GM08714 (cell line): ENCODE measurements around the gene TBC1D14.

Source experiments
- H3K4me3 ChIP-seq: fragments of 200-500 bp; sonication (Bioruptor generic); 2 replicates; pipeline ENCODE4 v1.5.1; 2014; ENCODE audit warnings: mild to moderate bottlenecking, low read length, inconsistent platforms
- ZNF274 ChIP-seq: IDR thresholded peaks from 2 replicates; pipeline ENCODE4 v1.6.1; 2012; ENCODE audit warnings: mild to moderate bottlenecking, low read depth, low read length

Gene TBC1D14

GRCh38 chr4:6955261-6955911 is 45.8 kb downstream of the TBC1D14 start:
- TF ChIP-seq ZNF274 = no peak
- H3K4me3 ChIP-seq = no peak overlapping the region

- H3K4me3 ChIP-seq = no peak overlapping the region
- TF ChIP-seq ZNF274 = no peak
Observed at GRCh38 chr4:6956087-6956433, 46.4 kb downstream of the TBC1D14 start.

GRCh38 chr4:6956434-6957147 is 47.0 kb downstream of the TBC1D14 start:
- TF ChIP-seq ZNF274 = no peak
- H3K4me3 ChIP-seq = no peak overlapping the region

- no peak overlapping the region for H3K4me3 ChIP-seq
- no peak for TF ChIP-seq ZNF274
Observed at GRCh38 chr4:6957148-6957520, 47.5 kb downstream of the TBC1D14 start.

GRCh38 chr4:6957994-6958393 is 48.4 kb downstream of the TBC1D14 start:
- TF ChIP-seq ZNF274 = no peak
- no peak overlapping the region for H3K4me3 ChIP-seq

- TF ChIP-seq ZNF274 = no peak
- no peak overlapping the region for H3K4me3 ChIP-seq
Observed at GRCh38 chr4:6959261-6959660, 49.6 kb downstream of the TBC1D14 start.

GRCh38 chr4:6960154-6960553 is 50.5 kb downstream of the TBC1D14 start:
- TF ChIP-seq ZNF274 = no peak
- H3K4me3 ChIP-seq = no peak overlapping the region

GRCh38 chr4:6960628-6961412 is 51.2 kb downstream of the TBC1D14 start:
- no peak overlapping the region for H3K4me3 ChIP-seq
- no peak for TF ChIP-seq ZNF274

GRCh38 chr4:6961496-6962210 is 52.0 kb downstream of the TBC1D14 start:
- TF ChIP-seq ZNF274 = no peak
- H3K4me3 ChIP-seq = no peak overlapping the region

GRCh38 chr4:6962211-6963041 is 52.8 kb downstream of the TBC1D14 start:
- TF ChIP-seq ZNF274 = no peak
- no peak overlapping the region for H3K4me3 ChIP-seq

- TF ChIP-seq ZNF274 = no peak
- H3K4me3 ChIP-seq = no peak overlapping the region; the same call in 1 of the 2 replicates
Observed at GRCh38 chr4:6963139-6963611, 53.5 kb downstream of the TBC1D14 start.

- no peak for TF ChIP-seq ZNF274
- no peak overlapping the region for H3K4me3 ChIP-seq
Observed at GRCh38 chr4:6964858-6965257, 55.2 kb downstream of the TBC1D14 start.

GRCh38 chr4:6965329-6965728 is 55.7 kb downstream of the TBC1D14 start:
- no peak for TF ChIP-seq ZNF274
- H3K4me3 ChIP-seq = no peak overlapping the region
